DND-41 (cell line): ENCODE measurements around the gene TMEM260.

Experiments used
- ATAC-seq: fragments of 200-7000 bp; cut with Tn5 transposase; 3 replicates; pipeline ENCODE4 v1.9.1; 2021; ENCODE audit warnings: low read depth; ENCODE audit not compliant: insufficient read depth
- DNase-seq: peaks from one replicate; pipeline ENCODE4 v3.0.0-alpha.2; 2020
- H2AFZ ChIP-seq: 2 replicates; pipeline ENCODE4 v1.6.0; 2012; ENCODE audit warnings: low read depth, low read length
- H3K27ac ChIP-seq: 2 replicates; pipeline ENCODE4 v1.5.1; 2012; ENCODE audit warnings: low read length, inconsistent platforms
- H3K27me3 ChIP-seq: fragments of 200-600 bp; sonication (generic); 2 replicates; pipeline ENCODE4 v1.6.0; 2012; ENCODE audit warnings: low read length, mild to moderate bottlenecking, inconsistent platforms; ENCODE audit not compliant: insufficient read depth, poor library complexity
- H3K36me3 ChIP-seq: 2 replicates; pipeline ENCODE4 v1.5.1; 2012; ENCODE audit warnings: low read length, inconsistent platforms; ENCODE audit not compliant: insufficient read depth
- H3K4me1 ChIP-seq: 2 replicates; pipeline ENCODE4 v1.5.1; 2012; ENCODE audit warnings: mild to moderate bottlenecking, low read length; ENCODE audit not compliant: insufficient read depth
- H3K4me2 ChIP-seq: 2 replicates; pipeline ENCODE4 v1.6.0; 2012; ENCODE audit warnings: mild to moderate bottlenecking, moderate library complexity, low read length, inconsistent platforms; ENCODE audit not compliant: insufficient read depth
- H3K4me3 ChIP-seq, 2 experiments: fragments of 200-600 bp in 1 of 2; shearing (Covaris generic) in 1 of 2; 2 replicates each; pipeline ENCODE4 v1.5.1; 2012 to 2016; ENCODE audit warnings: inconsistent platforms in 2 of 2, low read length in 2 of 2, mild to moderate bottlenecking in 2 of 2, low read depth in 1 of 2, moderate library complexity in 1 of 2
- H3K79me2 ChIP-seq: 2 replicates; pipeline ENCODE4 v1.6.0; 2012; ENCODE audit warnings: low read length, inconsistent platforms; ENCODE audit not compliant: insufficient read depth
- H3K9ac ChIP-seq: 2 replicates; pipeline ENCODE4 v1.6.0; 2012; ENCODE audit warnings: low read depth, mild to moderate bottlenecking, inconsistent platforms, low read length, moderate library complexity
- H3K9me3 ChIP-seq: 2 replicates; pipeline ENCODE4 v1.5.1; 2012; ENCODE audit warnings: low read length, moderate library complexity, mild to moderate bottlenecking, inconsistent platforms; ENCODE audit not compliant: insufficient read depth, severe bottlenecking
- H4K20me1 ChIP-seq: 2 replicates; pipeline ENCODE4 v1.6.0; 2012; ENCODE audit warnings: low read length; ENCODE audit not compliant: insufficient read depth
- CTCF ChIP-seq: IDR thresholded peaks from 2 replicates; pipeline ENCODE4 v1.5.1; 2012; ENCODE audit warnings: borderline replicate concordance, low read length, moderate library complexity, mild to moderate bottlenecking; ENCODE audit not compliant: poor library complexity, severe bottlenecking; ENCODE audit errors: extremely low read depth
- EZH2 ChIP-seq: IDR thresholded peaks from 3 replicates; pipeline ENCODE4 v1.6.1; 2012; ENCODE audit warnings: borderline replicate concordance, low read depth, mild to moderate bottlenecking, moderate library complexity, low read length, inconsistent platforms; ENCODE audit not compliant: severe bottlenecking

Gene TMEM260

GRCh38 chr14:56581041-56581727 is 1.6 kb downstream of the TMEM260 start:
- TF ChIP-seq EZH2: no peak
- no peak for TF ChIP-seq CTCF
- peaks cover 11% of the 10 kb centered on the region; the same call in 1 of the 2 replicates for H4K20me1 ChIP-seq
- peak overlapping the region; percentile 86; the same call in 1 of the 2 replicates for H3K9ac ChIP-seq
- H2AFZ ChIP-seq: no peak overlapping the region
- no peak overlapping the region for H3K27ac ChIP-seq
- H3K9me3 ChIP-seq: no peaks in the 10 kb centered on the region
- no peak for DNase-seq
- peaks cover 9% of the 10 kb centered on the region for H3K36me3 ChIP-seq
- H3K4me1 ChIP-seq: peaks cover 28% of the 10 kb centered on the region
- H3K79me2 ChIP-seq: peaks cover 43% of the 10 kb centered on the region
- no peak for ATAC-seq
- H3K27me3 ChIP-seq: no peaks in the 10 kb centered on the region
- peak overlapping the region; percentile 79 to 95; a peak in 3 of 4 replicates for H3K4me3 ChIP-seq
- peak overlapping the region; percentile 64 for H3K4me2 ChIP-seq

- Histone ChIP-seq H3K36me3 (peaks cover 24% of the 10 kb centered on the region), H4K20me1 (peaks cover 11% of the 10 kb centered on the region; the same call in 1 of the 2 replicates), H3K4me1 (peaks cover 17% of the 10 kb centered on the region), H3K27me3 (no peaks in the 10 kb centered on the region), H3K79me2 (peaks cover 33% of the 10 kb centered on the region), H2AFZ (no peak overlapping the region), H3K4me2 (no peak overlapping the region), H3K9me3 (no peaks in the 10 kb centered on the region), H3K9ac (no peak overlapping the region), H3K4me3 (no peak overlapping the region), H3K27ac (no peak overlapping the region)
- no peak for DNase-seq
- no peak for ATAC-seq
- TF ChIP-seq CTCF: no peak
- TF ChIP-seq EZH2: no peak
These were observed 6.0 kb downstream of the TMEM260 start for GRCh38 chr14:56585461-56586084.

GRCh38 chr14:56587701-56588100 is 8.1 kb downstream of the TMEM260 start:
- H3K79me2 ChIP-seq: peaks cover 12% of the 10 kb centered on the region

More at GRCh38 chr14:56587701-56588100, 8.1 kb downstream of the TMEM260 start:
- Histone ChIP-seq H3K4me1 (no peaks in the 10 kb centered on the region), H3K36me3 (peaks cover 28% of the 10 kb centered on the region), H2AFZ (no peak overlapping the region), H3K4me2 (no peak overlapping the region), H3K27me3 (no peaks in the 10 kb centered on the region), H3K9ac (no peak overlapping the region), H3K4me3 (no peak overlapping the region), H3K9me3 (no peaks in the 10 kb centered on the region), H4K20me1 (peaks cover 6% of the 10 kb centered on the region; the same call in 1 of the 2 replicates), H3K27ac (no peak overlapping the region)
- TF ChIP-seq EZH2 (no peak), CTCF (no peak)
- DNase-seq (no peak), ATAC-seq (no peak)
